Measurements from ENCODE around the gene SLF2.

Gene SLF2

GRCh38 chr10:100886521-100886920 lies 26.2 kb upstream of the SLF2 start:
- TF ChIP-seq, protein P1, sequence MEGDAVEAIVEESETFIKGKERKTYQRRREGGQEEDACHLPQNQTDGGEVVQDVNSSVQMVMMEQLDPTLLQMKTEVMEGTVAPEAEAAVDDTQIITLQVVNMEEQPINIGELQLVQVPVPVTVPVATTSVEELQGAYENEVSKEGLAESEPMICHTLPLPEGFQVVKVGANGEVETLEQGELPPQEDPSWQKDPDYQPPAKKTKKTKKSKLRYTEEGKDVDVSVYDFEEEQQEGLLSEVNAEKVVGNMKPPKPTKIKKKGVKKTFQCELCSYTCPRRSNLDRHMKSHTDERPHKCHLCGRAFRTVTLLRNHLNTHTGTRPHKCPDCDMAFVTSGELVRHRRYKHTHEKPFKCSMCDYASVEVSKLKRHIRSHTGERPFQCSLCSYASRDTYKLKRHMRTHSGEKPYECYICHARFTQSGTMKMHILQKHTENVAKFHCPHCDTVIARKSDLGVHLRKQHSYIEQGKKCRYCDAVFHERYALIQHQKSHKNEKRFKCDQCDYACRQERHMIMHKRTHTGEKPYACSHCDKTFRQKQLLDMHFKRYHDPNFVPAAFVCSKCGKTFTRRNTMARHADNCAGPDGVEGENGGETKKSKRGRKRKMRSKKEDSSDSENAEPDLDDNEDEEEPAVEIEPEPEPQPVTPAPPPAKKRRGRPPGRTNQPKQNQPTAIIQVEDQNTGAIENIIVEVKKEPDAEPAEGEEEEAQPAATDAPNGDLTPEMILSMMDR (IDR thresholded peaks at IDR 0.05; ENCODE audit: low read length, missing control alignments): no peak
- DNase-seq (ENCODE audit: low read depth): no peak
- no peak overlapping the region for H3K4me3 ChIP-seq (replicated peaks; ENCODE audit: low read depth, low read length)

DNA sequence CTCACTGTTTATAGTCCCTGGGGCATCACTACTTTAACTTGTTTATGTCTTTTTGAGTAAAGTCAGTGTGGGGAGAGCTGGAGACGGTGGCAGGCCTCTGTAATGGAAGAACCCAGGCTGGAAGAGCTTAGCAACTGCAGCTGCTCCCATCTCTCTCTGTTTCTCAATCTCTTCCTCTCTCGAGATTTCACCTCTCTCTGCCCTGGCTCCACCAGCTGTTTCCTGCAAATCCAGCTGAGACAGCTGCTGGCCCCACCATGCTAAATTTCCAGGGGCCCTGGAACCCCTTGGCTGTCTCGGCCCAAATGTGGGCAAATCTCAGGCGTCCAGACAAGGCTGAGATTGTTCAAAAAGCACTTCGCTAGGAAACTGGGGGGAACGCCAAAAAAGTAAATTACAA lies 25.8 kb upstream of the SLF2 start:
- peak; percentile 58 for DNase-seq (ENCODE audit: low read depth)
- TF ChIP-seq, protein P1 (IDR thresholded peaks at IDR 0.05; ENCODE audit: low read length, missing control alignments): no peak
- no peak overlapping the region for H3K4me3 ChIP-seq (replicated peaks; ENCODE audit: low read depth, low read length)

DNA sequence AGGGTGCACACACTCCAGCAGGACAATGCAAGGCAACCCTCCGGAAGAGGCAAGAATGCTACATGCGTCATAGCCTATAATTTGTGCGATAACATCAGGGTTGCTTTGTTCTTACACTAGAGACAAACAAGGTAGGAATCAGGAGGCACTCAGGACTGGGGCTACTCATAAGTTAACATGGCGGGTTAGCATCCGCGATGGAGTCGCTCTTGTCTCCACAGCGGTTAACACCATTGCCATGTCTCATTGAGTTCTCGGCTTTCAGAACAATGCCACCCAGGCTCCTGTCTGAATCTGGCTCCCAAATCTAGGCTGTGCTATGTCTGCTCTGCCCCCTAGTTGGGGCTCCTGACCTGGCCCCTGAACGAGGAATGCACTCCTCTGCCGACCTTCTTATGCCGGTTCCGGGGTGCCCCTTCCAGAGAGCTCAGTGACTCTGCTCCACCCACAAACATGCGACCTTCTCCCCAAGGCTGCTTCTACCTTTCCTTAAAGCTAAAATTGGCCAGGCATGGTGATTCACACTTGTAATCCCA lies 24.9 kb upstream of the SLF2 start:
- no peak overlapping the region for H3K4me3 ChIP-seq (replicated peaks; ENCODE audit: low read depth, low read length)
- DNase-seq (ENCODE audit: low read depth): peak; percentile 30
- TF ChIP-seq, protein P1 (IDR thresholded peaks at IDR 0.05; ENCODE audit: low read length, missing control alignments): no peak

- DNase-seq (ENCODE audit: low read depth): peak; percentile 17
- no peak overlapping the region for H3K4me3 ChIP-seq (replicated peaks; ENCODE audit: low read depth, low read length)
- TF ChIP-seq, protein P1 (IDR thresholded peaks at IDR 0.05; ENCODE audit: low read length, missing control alignments): peak; percentile 23
Measured at GRCh38 chr10:100888957-100889356, 23.8 kb upstream of the SLF2 start.

- H3K4me3 ChIP-seq (replicated peaks; ENCODE audit: low read depth, low read length): no peak overlapping the region
- no peak for DNase-seq (ENCODE audit: low read depth)
- TF ChIP-seq, protein P1 (IDR thresholded peaks at IDR 0.05; ENCODE audit: low read length, missing control alignments): no peak
Measured at GRCh38 chr10:100889546-100889945, 23.2 kb upstream of the SLF2 start.

DNA sequence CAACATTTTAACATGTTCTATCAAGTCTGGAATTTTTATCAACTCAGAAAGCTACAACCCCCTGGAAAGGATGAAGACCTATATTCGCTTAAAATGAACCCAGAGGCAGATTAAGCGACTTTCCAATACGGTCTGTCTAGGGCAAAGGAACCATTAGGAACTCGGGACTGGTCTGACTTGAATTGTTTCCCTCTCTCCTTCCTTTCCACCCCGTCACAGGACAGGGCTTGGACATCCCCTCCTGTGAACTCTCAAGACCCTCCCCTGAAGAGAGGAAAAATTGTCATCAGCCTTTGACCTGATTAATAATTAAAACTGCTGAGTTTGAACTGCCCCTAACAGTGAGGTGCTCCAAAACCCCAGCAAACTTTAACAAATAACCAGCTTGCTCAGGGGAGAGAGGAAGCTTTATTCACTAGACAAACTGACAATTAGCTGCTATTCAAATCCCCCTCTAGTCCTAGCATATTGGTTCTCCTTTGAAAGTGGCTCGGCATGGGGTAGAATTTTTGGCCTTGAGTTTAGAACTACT lies 22.6 kb upstream of the SLF2 start:
- no peak for DNase-seq (ENCODE audit: low read depth)
- TF ChIP-seq, protein P1 (IDR thresholded peaks at IDR 0.05; ENCODE audit: low read length, missing control alignments): no peak
- no peak overlapping the region for H3K4me3 ChIP-seq (replicated peaks; ENCODE audit: low read depth, low read length)

Measured in fibroblast of pulmonary artery (primary cell).